ENCODE measurements around the gene GET4.
A peak's percentile ranks its signal among the peaks of the same experiment; 100 is the strongest.

DNA sequence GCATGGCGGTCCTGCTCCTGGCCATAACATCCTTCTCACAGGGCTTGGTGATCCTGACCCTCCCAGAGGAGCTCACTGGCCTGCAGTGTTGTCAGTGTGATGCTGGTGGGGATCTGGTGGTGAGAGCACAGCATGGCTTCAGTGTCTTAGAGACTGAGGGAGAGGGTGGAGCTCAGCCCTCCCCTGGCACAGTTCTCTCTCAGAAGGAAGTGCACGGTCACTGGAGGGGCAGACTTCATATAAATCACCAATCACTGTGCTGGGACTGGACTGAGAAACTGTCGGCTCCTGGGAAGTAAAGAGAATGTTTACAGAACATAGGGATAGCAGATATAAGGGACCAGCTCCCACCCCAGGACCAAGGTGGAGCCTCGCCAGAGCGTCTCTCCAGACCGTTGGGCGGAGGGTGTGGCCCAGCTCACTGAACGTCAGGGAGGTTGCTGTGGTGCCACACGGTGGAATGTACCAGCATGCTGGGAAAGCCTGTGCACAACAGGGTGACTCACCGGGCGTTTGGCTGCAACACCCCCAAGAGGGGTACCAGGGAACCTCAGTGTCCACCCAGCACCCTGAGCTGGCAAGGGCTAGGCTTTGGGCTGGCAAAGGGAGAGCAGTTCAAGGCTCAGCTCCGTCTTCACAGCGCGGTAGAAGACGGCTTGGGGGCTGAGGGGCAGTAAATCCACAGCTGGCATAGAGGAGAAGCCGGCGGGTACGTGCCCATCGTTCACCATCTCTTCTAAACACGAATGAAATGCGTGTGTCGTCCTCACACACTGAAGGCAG lies 8.8 kb upstream of the GET4 start:
- TF ChIP-seq, protein P1, sequence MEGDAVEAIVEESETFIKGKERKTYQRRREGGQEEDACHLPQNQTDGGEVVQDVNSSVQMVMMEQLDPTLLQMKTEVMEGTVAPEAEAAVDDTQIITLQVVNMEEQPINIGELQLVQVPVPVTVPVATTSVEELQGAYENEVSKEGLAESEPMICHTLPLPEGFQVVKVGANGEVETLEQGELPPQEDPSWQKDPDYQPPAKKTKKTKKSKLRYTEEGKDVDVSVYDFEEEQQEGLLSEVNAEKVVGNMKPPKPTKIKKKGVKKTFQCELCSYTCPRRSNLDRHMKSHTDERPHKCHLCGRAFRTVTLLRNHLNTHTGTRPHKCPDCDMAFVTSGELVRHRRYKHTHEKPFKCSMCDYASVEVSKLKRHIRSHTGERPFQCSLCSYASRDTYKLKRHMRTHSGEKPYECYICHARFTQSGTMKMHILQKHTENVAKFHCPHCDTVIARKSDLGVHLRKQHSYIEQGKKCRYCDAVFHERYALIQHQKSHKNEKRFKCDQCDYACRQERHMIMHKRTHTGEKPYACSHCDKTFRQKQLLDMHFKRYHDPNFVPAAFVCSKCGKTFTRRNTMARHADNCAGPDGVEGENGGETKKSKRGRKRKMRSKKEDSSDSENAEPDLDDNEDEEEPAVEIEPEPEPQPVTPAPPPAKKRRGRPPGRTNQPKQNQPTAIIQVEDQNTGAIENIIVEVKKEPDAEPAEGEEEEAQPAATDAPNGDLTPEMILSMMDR (IDR thresholded peaks at IDR 0.05), result peak in 2 of 4 experiments; percentile 48 to 51
- peak; percentile 16 for TF ChIP-seq POLR2A (IDR thresholded peaks at IDR 0.05)
